Heart right ventricle (tissue), 16 donors: Measurements from ENCODE around the gene GLYAT. TPM values are rescaled to one million over a fixed set of nuclear protein-coding genes. Genes with fewer than 3 reads are reported as not detected.

Experiments
- ATAC-seq, 8 donors: fragments of 200-7000 bp; cut with Tn5 transposase; one replicate each; pipeline ENCODE4 v1.9.1; 2020; ENCODE audit warnings: mild to moderate bottlenecking in 8 of 8, moderate library complexity in 8 of 8, moderate number of reproducible peaks in 1 of 8
- DNase-seq, 2 donors: peaks; one replicate each; pipeline ENCODE4 v3.0.0-alpha.2; 2020
- H3K27ac ChIP-seq, 10 donors: fragments of 200-600 bp; sonication (generic) in 2 of 10; one replicate each; pipeline versions ENCODE4 v1.5.0 to v1.8.0; 2020 to 2022; ENCODE audit warnings: mild to moderate bottlenecking in 3 of 10
- H3K27me3 ChIP-seq, 7 donors: fragments of 200-600 bp; one replicate each; pipeline ENCODE4 v1.8.0; 2021 to 2022; ENCODE audit warnings: mild to moderate bottlenecking in 2 of 7
- H3K36me3 ChIP-seq, 9 donors: fragments of 200-600 bp; sonication (generic) in 1 of 9; one replicate each; pipeline versions ENCODE4 v1.5.0 to v1.8.0; 2020 to 2022; ENCODE audit warnings: mild to moderate bottlenecking in 2 of 9
- H3K4me1 ChIP-seq, 9 donors: fragments of 200-600 bp; sonication (generic) in 1 of 9; one replicate each; pipeline versions ENCODE4 v1.5.0 to v1.8.0; 2020 to 2022; ENCODE audit warnings: mild to moderate bottlenecking in 4 of 9
- H3K4me3 ChIP-seq, 10 donors: fragments of 200-600 bp; sonication (generic) in 2 of 10; one replicate each; pipeline versions ENCODE4 v1.5.0 to v1.8.0; 2020 to 2022; ENCODE audit warnings: mild to moderate bottlenecking in 7 of 10, moderate library complexity in 2 of 10
- H3K9me3 ChIP-seq, 11 donors: fragments of 200-600 bp in 10 of 11; sonication (generic) in 2 of 11; one replicate each; pipeline versions ENCODE4 v1.5.0 to v1.8.0; 2013 to 2022; ENCODE audit warnings: mild to moderate bottlenecking in 2 of 11, control low read depth in 1 of 11, moderate library complexity in 1 of 11
- WGBS, 2 donors: extraction: QIAGEN DNeasy Blood & Tissue Kit; methylation state at CpG; one replicate each; pipeline ENCODE4 v1.1.7; 2013; ENCODE audit warnings: inconsistent platforms in 1 of 2; 5-methylcytosine and 5-hydroxymethylcytosine counted together
- intact Hi-C, 10 donors: fragments of 100-400 bp; cut with DNase I; formaldehyde crosslinking; loops; one replicate each; pipeline versions ENCODE4 v1.11.1 to v1.14.2; 2022
- long read RNA-seq, 3 donors: library from polyadenylated mRNA; unstranded; transcript quantifications; one replicate each; pipeline ENCODE4 v2.0.0, GENCODE V29; 2020 to 2021
- polyA plus RNA-seq, 2 donors: library from polyadenylated mRNA; stranded (reverse); fragments of 200-250 nt; gene quantifications; one replicate each; pipeline ENCODE4 v1.2.3, GENCODE V29; 2013
- total RNA-seq, 10 donors: library from RNA; stranded (reverse); fragmentation: NEBNext Ultra II Directional in 3 of 10; extraction: Animal tissue kit (Norgen Biotek cat#: 25700) in 3 of 10; gene quantifications; one replicate each; pipeline versions ENCODE4 v1.2.1 to v1.2.4, GENCODE V29; 2021 to 2023
- TF ChIP-seq, protein P1 (sequence below), 9 donors: fragments of 200-600 bp; sonication (generic) in 2 of 9; IDR thresholded peaks; one replicate each; pipeline versions ENCODE4 v1.5.0 to v1.8.0; 2021 to 2022; ENCODE audit warnings: antibody characterized with exemption in 9 of 9, mild to moderate bottlenecking in 5 of 9, moderate library complexity in 1 of 9
- donor health status: Arrhythmogenic right ventricular cardiomyopathy.
- donor health status: ischemic (EF 13 %, LVEDD 7.1; RV severe dilation, severe dysfunction).
- donor health status: healthy with polysubstance abuse.
- donor health status: DM: no; HTN: yes; CAD: no.
- donor health status: DM: no; HTN: no; CAD: no.
- donor health status: ischemic (EF 25% LVEDD 6.9; RV normal size, moderate dysfunction).
- donor health status: ischemic (EF 25% LVEDD 5.7; RV mildly dilated, moderate dysfunction).
- donor health status: healthy.
- donor health status: DM: yes; HTN: yes; CAD: no.
- donor health status: Ischemic cardiomyopathy.
- donor health status: ischemic (EF 35%, LVEDD 5.7; RV mildly dilated, moderate dysfunction).
- donor health status: nonischemic (EF 11% LVEDD 7.7; RV severe dilation, severe dysfunction).
- donor health status: DM: yes; HTN: yes; CAD: no.
- donor health status: PGD.
- donor health status: ischemic (EF 29% LVEDD 5.4; RV normal size, mild dysfunction).
- donor health status: nonischemic (EF 23%, LVEDD 6.1; RV moderate dilation, normal function).

The GLYAT gene, protein sequence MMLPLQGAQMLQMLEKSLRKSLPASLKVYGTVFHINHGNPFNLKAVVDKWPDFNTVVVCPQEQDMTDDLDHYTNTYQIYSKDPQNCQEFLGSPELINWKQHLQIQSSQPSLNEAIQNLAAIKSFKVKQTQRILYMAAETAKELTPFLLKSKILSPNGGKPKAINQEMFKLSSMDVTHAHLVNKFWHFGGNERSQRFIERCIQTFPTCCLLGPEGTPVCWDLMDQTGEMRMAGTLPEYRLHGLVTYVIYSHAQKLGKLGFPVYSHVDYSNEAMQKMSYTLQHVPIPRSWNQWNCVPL
- under 1 TPM in 4 of 10 donors, not detected in 6; 0.22 to 0.79 (median 0.50) TPM for total RNA-seq
- polyA plus RNA-seq: under 1 TPM in 1 of 2 donors, not detected in 1; 0.29 TPM
- long read RNA-seq, donor 1: 0 reads
- long read RNA-seq, donor 2: 0 reads
- long read RNA-seq, donor 3: 0 reads

DNA sequence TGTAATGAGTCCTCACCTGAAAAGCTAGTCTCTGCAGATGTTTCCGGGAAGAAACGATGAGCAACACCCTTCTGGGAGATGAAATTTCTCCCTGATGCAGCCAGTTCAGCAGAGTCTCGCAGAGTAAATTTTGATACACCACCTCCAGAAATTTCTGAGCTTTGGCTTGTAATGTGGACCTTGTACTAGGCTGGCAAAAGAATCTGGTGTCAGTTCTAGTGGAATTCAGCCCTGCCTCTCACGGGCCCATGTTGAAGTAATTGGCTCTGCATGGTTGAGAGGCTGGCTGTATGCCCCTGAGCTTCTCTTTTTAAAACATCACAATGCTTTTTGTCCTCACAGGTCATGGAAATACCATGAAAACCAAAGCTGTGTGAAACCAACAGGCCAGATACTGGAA, at the start of gene GLYAT:
Gene GLYAT, minus strand, starts transcription at position 125 of the 400 bp plus-strand sequence. CDS start 7,447 bp downstream, outside the sequence.
- no peak within 1 kb of the TSS for H3K27ac ChIP-seq
- DNase-seq (no peak), ATAC-seq (peak in 1 of 8 donors; percentile 28)
- H3K4me3 ChIP-seq: no peak within 1 kb of the TSS
- TF ChIP-seq, protein P1, sequence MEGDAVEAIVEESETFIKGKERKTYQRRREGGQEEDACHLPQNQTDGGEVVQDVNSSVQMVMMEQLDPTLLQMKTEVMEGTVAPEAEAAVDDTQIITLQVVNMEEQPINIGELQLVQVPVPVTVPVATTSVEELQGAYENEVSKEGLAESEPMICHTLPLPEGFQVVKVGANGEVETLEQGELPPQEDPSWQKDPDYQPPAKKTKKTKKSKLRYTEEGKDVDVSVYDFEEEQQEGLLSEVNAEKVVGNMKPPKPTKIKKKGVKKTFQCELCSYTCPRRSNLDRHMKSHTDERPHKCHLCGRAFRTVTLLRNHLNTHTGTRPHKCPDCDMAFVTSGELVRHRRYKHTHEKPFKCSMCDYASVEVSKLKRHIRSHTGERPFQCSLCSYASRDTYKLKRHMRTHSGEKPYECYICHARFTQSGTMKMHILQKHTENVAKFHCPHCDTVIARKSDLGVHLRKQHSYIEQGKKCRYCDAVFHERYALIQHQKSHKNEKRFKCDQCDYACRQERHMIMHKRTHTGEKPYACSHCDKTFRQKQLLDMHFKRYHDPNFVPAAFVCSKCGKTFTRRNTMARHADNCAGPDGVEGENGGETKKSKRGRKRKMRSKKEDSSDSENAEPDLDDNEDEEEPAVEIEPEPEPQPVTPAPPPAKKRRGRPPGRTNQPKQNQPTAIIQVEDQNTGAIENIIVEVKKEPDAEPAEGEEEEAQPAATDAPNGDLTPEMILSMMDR (IDR thresholded peaks at IDR 0.05): no peak
- H3K36me3 ChIP-seq: no peaks in the 10 kb centered on the region
- H3K4me1 ChIP-seq: peaks cover 0 to 9% (median 0%) of the 10 kb centered on the region in 9 donors
- peaks cover 0 to 9% (median 0%) of the 10 kb centered on the region in 7 donors for H3K27me3 ChIP-seq
- no peaks in the 10 kb centered on the region for H3K9me3 ChIP-seq
- intact Hi-C loops: no loop called here
- 78 to 87% methylated on average over 4 of the region's 4 CpGs for WGBS, 2 donors

DNA sequence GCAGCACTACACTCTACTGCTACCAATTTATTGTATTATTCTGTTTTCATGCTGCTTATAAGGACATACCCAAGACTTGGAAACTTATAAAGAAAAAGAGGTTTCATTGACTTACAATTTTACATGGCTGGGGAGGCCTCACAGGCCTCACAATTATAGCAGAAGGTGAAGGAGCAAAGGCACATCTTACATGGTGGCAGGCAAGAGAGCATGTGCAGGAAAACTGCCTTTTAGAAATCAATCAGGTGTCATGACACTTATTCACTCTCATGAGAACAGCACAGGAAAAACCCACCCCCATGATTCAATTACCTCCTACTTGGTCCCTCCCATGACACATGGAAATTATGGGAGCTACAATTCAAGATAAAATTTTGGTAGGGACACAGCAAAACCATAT, 49.6 kb upstream of the GLYAT start:
- TF ChIP-seq, protein P1 (IDR thresholded peaks at IDR 0.05): no peak
- ATAC-seq (no peak), DNase-seq (no peak)
- Histone ChIP-seq H3K27me3 (peaks cover 0 to 4% (median 0%) of the 10 kb centered on the region in 7 donors), H3K9me3 (no peaks in the 10 kb centered on the region), H3K4me1 (peaks cover 0 to 4% (median 0%) of the 10 kb centered on the region in 9 donors), H3K27ac (no peak overlapping the region), H3K4me3 (no peak overlapping the region), H3K36me3 (no peaks in the 10 kb centered on the region)
- intact Hi-C loops: loop anchor here in 3 of 10 donors (10.0 kb wide), 2 partner anchors 127 to 207 kb away; partner anchors contain the start of genes LPXN (in 2 of the 3) and ZFP91 (in 2 of the 3)

DNA sequence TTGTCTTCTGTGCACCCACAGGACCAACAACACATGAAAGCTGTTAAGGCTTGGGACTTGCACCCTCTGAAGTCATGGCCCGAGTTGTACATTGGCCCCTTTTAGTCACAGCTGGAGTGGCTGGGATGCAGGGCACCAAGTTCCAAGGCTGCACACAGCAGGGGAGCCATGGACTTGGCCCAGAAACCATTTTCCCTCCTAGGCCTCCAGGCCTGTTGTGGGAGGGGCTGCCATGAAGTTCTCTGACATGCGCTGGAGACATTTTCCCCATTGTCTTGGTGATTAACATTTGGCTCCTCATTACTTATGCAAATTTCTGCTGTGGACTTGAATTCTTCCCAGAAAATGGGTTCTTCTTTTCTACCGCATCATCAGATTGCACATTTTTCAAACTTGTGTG, 48.8 kb upstream of the GLYAT start:
- H3K27me3 ChIP-seq: peaks cover 0 to 6% (median 0%) of the 10 kb centered on the region in 7 donors
- H3K36me3 ChIP-seq: no peaks in the 10 kb centered on the region
- peaks cover 0 to 7% (median 0%) of the 10 kb centered on the region in 9 donors for H3K4me1 ChIP-seq
- H3K9me3 ChIP-seq: no peaks in the 10 kb centered on the region
- DNase-seq: no peak
- intact Hi-C loops: loop anchor here in 3 of 10 donors (10.0 kb wide), 2 partner anchors 126 to 206 kb away; partner anchors contain the start of genes LPXN (in 2 of the 3) and ZFP91 (in 2 of the 3)
- WGBS, 2 donors: 82 to 90% methylated on average over 3 of the region's 3 CpGs
- no peak overlapping the region for H3K4me3 ChIP-seq
- no peak overlapping the region for H3K27ac ChIP-seq
- TF ChIP-seq, protein P1 (IDR thresholded peaks at IDR 0.05): no peak
- no peak for ATAC-seq

DNA sequence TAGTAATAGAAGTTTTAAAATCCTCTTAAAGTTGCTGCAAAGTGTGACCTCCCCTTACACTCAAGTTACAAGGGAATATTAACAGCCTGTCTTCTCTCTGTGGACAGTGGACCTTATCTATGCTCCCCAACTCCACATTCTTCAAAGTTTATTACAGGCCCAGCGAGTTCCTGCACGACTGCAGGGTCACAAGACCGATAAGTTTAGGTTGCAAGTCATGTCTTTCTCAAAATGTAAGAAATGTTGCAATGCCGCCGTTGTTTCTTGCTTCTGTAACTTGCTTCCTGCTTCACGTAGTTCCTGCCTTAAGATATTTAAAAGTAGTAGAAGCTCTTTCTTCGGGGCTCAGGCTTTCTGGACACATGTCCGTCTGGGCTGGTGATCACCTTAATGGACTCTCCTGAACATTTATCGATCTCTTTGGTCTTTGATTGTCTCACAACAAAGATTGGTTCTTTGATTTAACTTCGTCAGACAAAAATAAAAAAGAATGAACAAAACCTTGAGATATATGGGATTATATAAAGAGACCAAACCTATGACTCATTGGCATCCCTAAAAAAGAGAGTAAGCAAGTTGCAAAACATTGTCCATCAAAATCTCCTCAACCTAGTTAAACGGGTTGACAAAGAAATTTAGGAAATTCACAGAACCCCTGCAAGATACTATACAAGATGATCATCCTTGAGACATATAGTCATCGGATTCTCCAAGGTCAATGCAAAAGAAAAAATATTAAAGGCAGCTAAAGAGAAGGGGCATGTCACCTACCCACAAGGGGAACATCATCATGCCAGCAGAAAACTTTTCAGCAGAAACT, 45.4 kb upstream of the GLYAT start:
- TF ChIP-seq, protein P1 (IDR thresholded peaks at IDR 0.05): no peak

More for the DNA sequence above, 45.4 kb upstream of the GLYAT start:
- no peak for ATAC-seq
- Histone ChIP-seq H3K9me3 (no peaks in the 10 kb centered on the region), H3K27ac (peak overlapping the region in 1 of 10 donors; percentile 38), H3K4me3 (no peak overlapping the region), H3K27me3 (peaks cover 0 to 16% (median 0%) of the 10 kb centered on the region in 7 donors), H3K36me3 (no peaks in the 10 kb centered on the region), H3K4me1 (peaks cover 0 to 7% (median 0%) of the 10 kb centered on the region in 9 donors)
- intact Hi-C loops: no loop called here
- no peak for DNase-seq
- 71 to 74% methylated on average over 12 of the region's 12 CpGs for WGBS, 2 donors
